CD4-positive, alpha-beta T cell treated with Interleukin-17A for 4 hours (primary cell): Measurements from ENCODE around the gene ARL8A.
A peak's percentile ranks its signal among the peaks of the same experiment; 100 is the strongest.
"Not testable (repeated sequence)": the region's sequence is repeated elsewhere in the genome, so short reads cannot be mapped to it uniquely, and the experiment has no call there.

Experiments used
- DNase-seq: peaks from one replicate; pipeline ENCODE4 v3.0.0-alpha.2; 2020; ENCODE audit warnings: mixed read lengths

The ARL8A gene

DNA sequence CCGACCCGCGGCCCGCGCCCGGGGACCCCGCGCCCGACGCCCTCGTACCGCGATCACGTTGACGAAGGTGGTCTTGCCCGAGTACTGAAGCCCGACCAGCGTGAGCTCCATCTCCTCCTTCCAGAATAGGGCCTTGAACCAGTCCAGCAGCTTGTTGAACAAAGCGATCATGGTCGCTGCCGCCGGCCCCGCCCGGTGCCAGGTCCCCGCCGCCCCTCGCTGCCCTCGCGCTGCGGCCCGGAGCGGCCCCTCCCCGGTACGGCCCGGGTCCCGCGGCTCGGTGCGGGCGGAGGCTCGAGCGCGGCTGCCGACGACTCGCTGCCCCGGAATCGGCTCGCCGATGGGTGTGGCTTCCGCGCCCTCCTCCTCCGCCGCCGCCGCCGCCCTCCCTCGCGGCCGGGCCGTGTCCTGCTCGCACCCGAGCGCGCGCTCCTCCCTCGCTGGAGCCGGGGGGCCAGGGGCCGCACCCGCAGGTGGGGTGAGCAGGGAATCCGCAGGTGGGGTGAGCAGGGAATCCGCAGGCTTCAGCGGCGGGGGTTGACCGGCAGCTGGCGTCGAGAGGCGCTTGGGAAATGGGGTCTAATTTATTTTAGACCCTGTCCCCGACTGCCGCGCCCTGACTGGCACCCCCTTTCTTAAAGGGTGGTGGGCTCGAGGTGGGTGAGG is at the start of gene ARL8A:
Gene ARL8A (minus strand): TSS at position 336 of the 666 bp plus-strand sequence. CDS start 165 bp downstream, at position 171.
- peak; percentile 79 for DNase-seq

DNA sequence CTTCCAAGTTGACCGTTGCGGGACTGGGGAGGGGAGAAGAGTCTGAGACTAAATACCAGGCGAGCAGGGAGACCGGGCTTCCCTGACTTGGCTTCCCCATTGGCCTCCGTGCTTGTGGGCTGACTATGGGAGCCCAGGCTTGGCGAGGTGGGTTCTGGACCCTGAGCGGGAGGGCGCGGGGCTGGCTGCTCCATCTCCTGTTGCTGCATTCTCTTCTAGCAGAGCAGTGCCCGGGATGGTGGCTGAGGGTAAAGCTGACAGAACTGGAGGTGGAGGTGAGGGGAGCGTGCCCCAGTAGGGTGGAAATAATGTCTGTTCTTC is 49.8 kb upstream of the ARL8A start:
- no peak for DNase-seq

DNA sequence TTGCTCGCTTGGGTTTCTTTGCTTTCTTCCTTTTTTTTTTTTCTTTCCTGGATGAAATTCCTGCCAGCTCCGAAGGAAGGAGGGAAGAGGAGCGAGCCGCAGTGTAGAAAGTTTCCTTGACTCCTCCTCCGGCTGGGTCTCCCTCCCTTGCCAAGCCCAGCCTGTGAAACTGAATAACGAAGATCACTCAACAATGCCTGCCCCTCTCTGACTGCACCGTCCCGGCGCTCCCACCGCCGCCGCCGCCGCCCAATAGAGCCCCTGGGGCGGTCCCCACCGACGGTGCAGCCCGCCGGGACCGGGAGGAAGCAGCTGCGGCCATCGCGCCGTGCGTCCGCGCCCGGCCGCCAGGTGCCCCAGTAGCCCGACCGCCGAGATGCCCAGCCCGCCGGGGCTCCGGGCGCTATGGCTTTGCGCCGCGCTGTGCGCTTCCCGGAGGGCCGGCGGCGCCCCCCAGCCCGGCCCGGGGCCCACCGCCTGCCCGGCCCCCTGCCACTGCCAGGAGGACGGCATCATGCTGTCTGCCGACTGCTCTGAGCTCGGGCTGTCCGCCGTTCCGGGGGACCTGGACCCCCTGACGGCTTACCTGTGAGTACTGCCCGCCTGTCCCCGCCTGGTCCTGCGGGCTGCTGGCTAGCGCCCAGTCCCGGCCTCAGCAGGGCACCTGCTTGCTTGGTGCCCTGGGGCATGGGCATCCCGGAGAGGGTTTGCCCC is 49.2 kb upstream of the ARL8A start, which contains the start of gene LGR6:
Gene LGR6 (plus strand): TSS at position 186 of the 714 bp plus-strand sequence. CDS start 191 bp downstream, at position 377.
- no peak for DNase-seq

- peak; percentile 67 for DNase-seq
Observed at GRCh38 chr1:202192770-202193613, 48.5 kb upstream of the ARL8A start.

DNA sequence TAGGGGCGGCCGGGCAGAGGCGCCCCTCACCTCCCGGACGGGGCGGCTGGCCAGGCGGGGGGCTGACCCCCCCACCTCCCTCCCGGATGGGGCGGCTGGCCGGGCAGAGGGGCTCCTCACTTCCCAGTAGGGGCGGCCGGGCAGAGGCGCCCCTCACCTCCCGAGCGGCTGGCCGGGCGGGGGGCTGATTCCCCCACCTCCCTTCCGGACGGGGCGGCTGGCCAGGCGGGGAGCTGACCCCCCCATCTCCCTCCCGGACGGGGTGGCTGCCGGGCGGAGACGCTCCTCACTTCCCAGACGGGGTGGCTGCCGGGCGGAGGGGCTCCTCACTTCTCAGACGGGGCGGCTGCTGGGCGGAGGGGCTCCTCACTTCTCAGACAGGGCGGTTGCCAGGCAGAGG is 46.9 kb upstream of the ARL8A start:
- DNase-seq: not testable (repeated sequence)

- DNase-seq: no peak
Observed at GRCh38 chr1:202189918-202190715, 45.6 kb upstream of the ARL8A start.

GRCh38 chr1:202189001-202189790 is 44.7 kb upstream of the ARL8A start:
- peak; percentile 87 for DNase-seq

DNA sequence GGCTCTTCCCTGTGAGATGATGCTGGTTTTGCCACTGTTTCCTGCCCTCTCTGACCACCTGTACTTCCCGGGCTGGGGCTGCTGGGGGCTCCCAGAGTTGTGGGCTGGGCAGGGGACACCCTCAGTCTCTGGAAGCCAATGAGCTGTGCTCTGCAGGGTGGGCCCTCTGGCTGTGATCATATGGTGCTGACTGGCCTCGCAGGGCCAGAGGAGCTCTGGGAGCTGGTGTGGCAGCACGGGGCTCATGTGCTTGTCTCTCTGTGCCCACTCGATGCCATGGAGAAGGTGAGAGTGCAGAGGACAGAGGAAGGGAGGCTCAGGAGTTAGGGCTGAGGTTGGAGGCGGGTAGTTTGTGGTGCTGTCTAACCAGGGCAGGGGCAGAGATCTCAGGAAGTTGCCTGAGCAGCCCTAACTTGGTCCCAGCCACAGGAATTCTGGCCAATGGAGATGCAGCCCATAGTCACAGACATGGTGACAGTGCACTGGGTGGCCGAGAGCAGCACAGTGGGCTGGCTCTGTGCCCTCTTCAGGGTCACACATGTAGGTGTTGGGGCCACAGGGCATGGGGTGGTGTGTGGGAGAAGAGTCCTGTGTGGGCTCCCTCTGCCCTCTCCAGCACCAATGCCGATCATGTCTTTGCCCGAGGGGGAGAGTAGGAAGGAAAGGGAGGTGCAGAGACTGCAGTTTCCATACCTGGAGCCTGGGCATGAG is 43.3 kb upstream of the ARL8A start:
- no peak for DNase-seq

GRCh38 chr1:202187041-202187671 is 42.6 kb upstream of the ARL8A start:
- no peak for DNase-seq

- DNase-seq: no peak
Observed at GRCh38 chr1:202186327-202186726, 41.8 kb upstream of the ARL8A start.

- peak; percentile 86 for DNase-seq
Observed at GRCh38 chr1:202184750-202185460, 40.4 kb upstream of the ARL8A start.

GRCh38 chr1:202182040-202182877 is 37.7 kb upstream of the ARL8A start:
- no peak for DNase-seq

DNA sequence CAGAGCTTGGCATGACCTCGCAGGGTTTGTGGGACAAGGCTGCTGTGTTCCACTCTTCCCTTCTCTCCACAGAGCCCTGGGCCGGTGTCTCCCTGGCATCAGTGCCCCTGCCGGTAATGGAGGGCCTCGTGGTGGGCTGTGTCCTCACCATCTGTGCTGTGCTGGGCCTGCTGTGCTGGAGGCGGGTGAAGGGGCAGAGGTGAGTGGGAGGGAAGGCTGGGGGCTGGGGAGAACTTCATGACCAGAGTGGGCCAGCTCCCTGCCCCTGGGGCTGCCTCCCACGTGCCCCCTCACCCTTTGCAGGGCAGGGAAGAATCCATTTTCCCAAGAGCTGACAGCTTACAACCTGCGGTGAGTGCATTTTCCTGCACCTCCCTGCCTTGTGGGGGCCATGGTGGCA is 37.0 kb upstream of the ARL8A start:
- no peak for DNase-seq

DNA sequence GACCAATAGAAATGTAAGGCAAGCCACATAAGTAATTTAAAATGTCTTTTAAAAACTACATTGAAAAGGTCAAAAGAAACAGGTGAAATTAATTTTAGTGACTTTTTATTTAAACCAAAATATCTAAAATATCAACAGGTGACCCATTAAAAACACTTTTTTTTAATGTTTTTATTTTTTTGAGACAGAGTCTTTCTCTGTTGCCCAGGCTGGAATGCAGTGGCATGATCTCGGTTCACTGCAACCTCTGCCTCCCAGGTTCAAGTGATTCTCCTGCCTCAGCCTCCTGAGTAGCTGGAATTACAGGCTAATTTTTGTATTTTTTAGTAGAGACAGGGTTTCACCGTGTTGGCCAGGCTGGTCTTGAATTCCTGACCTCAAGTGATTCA is 36.2 kb upstream of the ARL8A start:
- DNase-seq: not testable (repeated sequence)

DNA sequence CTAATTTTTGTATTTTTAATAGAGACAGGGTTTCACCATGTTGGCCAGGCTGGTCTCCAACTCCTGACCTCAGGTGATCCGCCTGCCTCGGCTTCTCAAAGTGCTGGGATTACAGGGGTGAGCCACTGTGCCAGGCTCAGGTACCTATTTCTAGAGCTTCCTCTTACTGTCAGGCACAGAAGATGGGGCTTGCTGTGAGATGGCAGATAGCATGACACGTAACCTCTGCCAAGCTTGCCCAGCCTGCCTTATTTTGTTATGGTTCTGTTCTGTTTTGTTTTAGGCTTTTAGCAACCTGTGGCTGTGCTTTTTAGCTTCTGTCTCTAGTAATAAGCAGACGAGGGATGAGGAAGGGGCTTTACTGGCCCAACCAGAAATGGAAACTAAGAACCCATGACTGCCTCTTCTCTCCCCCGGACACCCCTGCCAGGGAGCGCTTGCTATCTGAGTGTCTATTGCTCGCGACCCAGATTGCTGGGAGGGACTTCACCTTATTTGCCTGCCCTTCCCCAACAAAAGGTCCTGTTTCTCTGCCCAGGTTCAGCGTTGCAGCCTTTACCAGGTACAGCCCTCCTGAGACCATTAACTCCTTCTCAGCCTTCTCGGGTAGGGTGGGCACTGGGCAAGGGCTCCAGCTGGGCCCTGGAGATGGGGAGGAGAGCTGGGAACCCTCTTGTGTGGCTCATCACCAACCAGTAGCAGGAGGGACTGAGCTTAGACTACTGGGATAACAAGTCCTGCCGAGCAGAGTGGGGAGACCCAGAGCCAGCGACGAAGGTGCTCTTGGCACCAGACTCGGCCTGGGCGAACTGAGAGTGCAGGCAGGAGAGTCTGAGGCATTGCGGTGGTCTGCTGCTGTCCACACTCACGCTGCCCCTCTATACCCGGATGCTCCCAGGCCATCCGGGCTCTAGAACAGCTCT is 35.6 kb upstream of the ARL8A start:
- no peak for DNase-seq

DNA sequence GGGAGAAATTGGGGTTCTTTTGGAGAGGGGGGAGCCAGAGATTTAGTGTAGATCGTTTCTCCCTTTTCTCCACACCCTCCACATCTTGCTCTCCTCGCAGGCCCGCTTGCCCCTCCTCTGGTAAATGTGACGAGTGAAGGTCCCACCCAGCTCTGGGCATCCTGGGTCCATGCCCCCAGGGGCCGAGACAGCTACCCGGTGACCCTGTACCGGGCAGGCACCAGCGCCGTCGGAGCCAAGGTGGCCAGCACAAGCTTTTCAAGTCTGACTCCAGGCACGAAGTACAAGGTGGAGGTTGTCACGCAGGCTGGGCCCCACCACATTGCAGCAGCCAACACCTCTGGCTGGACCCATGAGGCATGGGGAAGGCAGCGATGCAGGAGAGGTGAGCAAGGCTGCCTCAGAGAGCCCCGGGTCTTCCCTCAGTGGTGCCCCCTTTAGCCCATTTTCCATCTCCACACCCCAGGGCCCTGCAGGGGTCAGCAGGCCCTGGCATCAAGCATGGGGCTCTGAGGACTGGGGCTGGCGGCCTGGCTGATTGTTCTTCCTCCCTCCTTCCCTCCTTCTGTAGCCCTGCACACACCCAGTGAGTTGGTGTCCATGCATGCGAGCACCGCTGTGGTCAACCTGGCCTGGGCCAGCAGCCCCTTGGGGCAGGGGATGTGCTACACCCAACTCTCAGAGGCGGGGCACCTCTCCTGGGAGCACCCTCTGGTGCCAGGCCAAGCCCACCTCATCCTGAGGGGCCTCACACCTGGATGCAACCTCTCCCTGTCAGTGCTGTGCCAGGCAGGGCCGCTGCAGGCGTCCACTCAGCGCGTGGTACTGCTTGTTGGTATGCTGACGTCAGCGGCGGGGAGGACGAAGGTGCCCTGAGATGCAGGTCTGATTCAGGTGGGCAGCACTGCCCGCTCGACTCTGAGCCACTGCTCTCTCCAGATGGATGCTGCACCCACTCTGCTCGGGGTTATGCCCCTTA is 32.7 kb upstream of the ARL8A start:
- DNase-seq: no peak

GRCh38 chr1:202173993-202174392 is 29.5 kb upstream of the ARL8A start:
- DNase-seq: no peak
